IPS-20b (cell line): ENCODE measurements around the gene MSMB.
"Not testable (repeated sequence)": the region's sequence is repeated elsewhere in the genome, so short reads cannot be mapped to it uniquely, and the experiment has no call there.

ENCODE experiments used
- H3K27ac ChIP-seq: one replicate; pipeline ENCODE4 v1.5.1; 2013; ENCODE audit warnings: low read length
- H3K27me3 ChIP-seq: 2 replicates; pipeline ENCODE4 v1.6.1; 2013; ENCODE audit warnings: mild to moderate bottlenecking, low read length, inconsistent platforms; ENCODE audit not compliant: insufficient read depth
- H3K36me3 ChIP-seq: 2 replicates; pipeline ENCODE4 v1.6.1; 2013; ENCODE audit warnings: low read depth, mild to moderate bottlenecking, inconsistent platforms, low read length, moderate library complexity; ENCODE audit not compliant: insufficient read depth
- H3K4me1 ChIP-seq: 2 replicates; pipeline ENCODE4 v1.6.1; 2013; ENCODE audit warnings: mild to moderate bottlenecking, control low read depth, inconsistent platforms, low read length, moderate library complexity; ENCODE audit not compliant: insufficient read depth
- H3K4me3 ChIP-seq: 2 replicates; pipeline ENCODE4 v1.5.1; 2013; ENCODE audit warnings: mild to moderate bottlenecking, low read length, inconsistent platforms
- H3K9ac ChIP-seq: 2 replicates; pipeline ENCODE4 v1.6.1; 2013; ENCODE audit warnings: low read depth, mild to moderate bottlenecking, inconsistent platforms, low read length, moderate library complexity
- H3K9me3 ChIP-seq: 2 replicates; pipeline ENCODE4 v1.6.1; 2013; ENCODE audit warnings: mild to moderate bottlenecking, low read depth, low read length, inconsistent platforms; ENCODE audit not compliant: insufficient read depth

MSMB gene

DNA sequence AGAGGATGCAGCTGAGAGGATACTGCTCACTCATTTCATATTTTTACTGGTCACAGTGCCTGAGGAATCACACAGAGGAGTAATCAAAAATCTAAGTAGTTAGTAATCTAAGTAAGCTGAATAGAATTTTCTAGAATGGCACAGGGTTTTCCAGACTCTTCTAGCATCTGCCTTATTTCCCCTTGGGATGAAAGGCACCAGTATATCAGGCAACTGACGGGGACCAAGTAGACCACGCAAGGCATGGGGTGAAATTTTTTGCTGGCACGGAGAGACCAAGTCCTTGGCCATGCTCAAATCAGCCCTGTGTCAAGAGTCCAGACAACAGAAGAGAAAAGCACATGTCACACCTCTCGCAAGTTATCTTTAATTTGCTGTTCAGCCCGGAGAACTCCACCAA is 29.9 kb downstream of the MSMB start:
- Histone ChIP-seq H3K9ac (no peak overlapping the region), H3K27ac (no peak overlapping the region), H3K4me3 (no peak overlapping the region), H3K9me3 (no peaks in the 10 kb centered on the region), H3K27me3 (no peaks in the 10 kb centered on the region), H3K4me1 (peaks cover 9% of the 10 kb centered on the region), H3K36me3 (peaks cover 52% of the 10 kb centered on the region)

GRCh38 chr10:46014683-46015405 is 31.2 kb downstream of the MSMB start:
- Histone ChIP-seq H3K36me3 (peaks cover 66% of the 10 kb centered on the region), H3K27ac (no peak overlapping the region), H3K4me3 (no peak overlapping the region), H3K4me1 (peaks cover under 1% of the 10 kb centered on the region; the same call in 1 of the 2 replicates), H3K9me3 (no peaks in the 10 kb centered on the region), H3K27me3 (no peaks in the 10 kb centered on the region), H3K9ac (no peak overlapping the region)

GRCh38 chr10:46014206-46014605 is 31.9 kb downstream of the MSMB start:
- H3K9me3 ChIP-seq, result no peaks in the 10 kb centered on the region
- peaks cover 72% of the 10 kb centered on the region for H3K36me3 ChIP-seq
- H3K27me3 ChIP-seq, result no peaks in the 10 kb centered on the region
- H3K9ac ChIP-seq, result no peak overlapping the region
- no peak overlapping the region for H3K27ac ChIP-seq
- H3K4me3 ChIP-seq, result no peak overlapping the region
- H3K4me1 ChIP-seq, result no peaks in the 10 kb centered on the region

- Histone ChIP-seq H3K27ac (no peak overlapping the region), H3K9ac (no peak overlapping the region), H3K4me3 (no peak overlapping the region), H3K4me1 (no peaks in the 10 kb centered on the region), H3K9me3 (no peaks in the 10 kb centered on the region), H3K27me3 (no peaks in the 10 kb centered on the region), H3K36me3 (peaks cover 87% of the 10 kb centered on the region)
Measured at GRCh38 chr10:46012746-46013145, 33.3 kb downstream of the MSMB start.

DNA sequence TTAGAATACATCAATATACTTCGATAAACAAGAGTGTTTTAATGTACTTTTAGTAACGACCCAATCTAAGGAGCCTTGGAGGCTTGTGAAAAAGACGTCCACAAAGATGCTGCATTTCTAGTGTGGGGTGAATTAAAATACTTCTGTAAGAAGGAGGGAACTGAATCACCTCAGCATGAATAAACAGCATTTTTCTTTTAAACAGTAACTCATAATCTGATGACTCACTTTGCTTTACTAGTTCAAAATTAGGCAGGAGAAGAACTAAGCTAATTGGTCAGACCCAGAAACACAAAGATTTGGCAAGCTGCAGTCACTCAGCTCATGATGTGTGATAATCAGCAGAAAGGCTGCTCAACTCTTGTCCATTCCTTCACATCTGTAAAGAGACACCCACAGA is 39.9 kb downstream of the MSMB start:
- Histone ChIP-seq H3K4me3 (no peak overlapping the region), H3K27ac (no peak overlapping the region), H3K27me3 (no peaks in the 10 kb centered on the region), H3K9ac (no peak overlapping the region), H3K36me3 (peaks cover 91% of the 10 kb centered on the region), H3K9me3 (no peaks in the 10 kb centered on the region), H3K4me1 (no peaks in the 10 kb centered on the region)

GRCh38 chr10:46005383-46005782 is 40.7 kb downstream of the MSMB start:
- Histone ChIP-seq H3K4me1 (no peaks in the 10 kb centered on the region), H3K27ac (no peak overlapping the region), H3K9me3 (no peaks in the 10 kb centered on the region), H3K36me3 (peaks cover 91% of the 10 kb centered on the region), H3K4me3 (no peak overlapping the region), H3K27me3 (no peaks in the 10 kb centered on the region), H3K9ac (no peak overlapping the region)

DNA sequence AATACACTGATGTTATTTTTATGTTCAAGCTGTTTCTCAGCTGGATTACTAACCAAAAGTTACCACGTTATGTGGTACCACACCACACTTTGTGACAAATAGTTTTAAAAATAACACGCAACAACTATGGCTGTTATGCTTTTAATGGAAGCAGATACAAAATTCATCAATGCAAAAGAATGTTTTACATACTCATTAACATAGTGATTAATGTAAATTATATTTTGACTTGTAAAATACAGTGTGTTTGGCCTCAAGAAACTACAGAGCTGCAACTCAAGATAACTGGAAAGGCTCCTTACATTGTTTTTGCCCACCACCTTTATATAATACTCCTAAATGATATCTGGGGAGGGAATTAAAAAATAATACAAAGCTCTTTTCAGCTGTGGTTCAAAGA is 41.1 kb downstream of the MSMB start:
- H3K27ac ChIP-seq, result no peak overlapping the region
- peaks cover 91% of the 10 kb centered on the region for H3K36me3 ChIP-seq
- H3K4me1 ChIP-seq, result no peaks in the 10 kb centered on the region
- H3K27me3 ChIP-seq, result no peaks in the 10 kb centered on the region
- H3K9me3 ChIP-seq, result no peaks in the 10 kb centered on the region
- no peak overlapping the region for H3K4me3 ChIP-seq
- H3K9ac ChIP-seq, result no peak overlapping the region

GRCh38 chr10:46002916-46003693 is 43.0 kb downstream of the MSMB start:
- H3K27ac ChIP-seq, result no peak overlapping the region
- no peaks in the 10 kb centered on the region for H3K27me3 ChIP-seq
- H3K9me3 ChIP-seq, result no peaks in the 10 kb centered on the region
- H3K9ac ChIP-seq, result no peak overlapping the region
- H3K4me1 ChIP-seq, result no peaks in the 10 kb centered on the region; the same call in 1 of the 2 replicates
- H3K36me3 ChIP-seq, result peaks cover 88% of the 10 kb centered on the region
- H3K4me3 ChIP-seq, result no peak overlapping the region

- peaks cover 84% of the 10 kb centered on the region for H3K36me3 ChIP-seq
- H3K9me3 ChIP-seq, H3K27me3 ChIP-seq, H3K27ac ChIP-seq, H3K4me1 ChIP-seq, H3K9ac ChIP-seq, H3K4me3 ChIP-seq: not testable (repeated sequence)
Measured at GRCh38 chr10:46002189-46002687, 43.8 kb downstream of the MSMB start.

DNA sequence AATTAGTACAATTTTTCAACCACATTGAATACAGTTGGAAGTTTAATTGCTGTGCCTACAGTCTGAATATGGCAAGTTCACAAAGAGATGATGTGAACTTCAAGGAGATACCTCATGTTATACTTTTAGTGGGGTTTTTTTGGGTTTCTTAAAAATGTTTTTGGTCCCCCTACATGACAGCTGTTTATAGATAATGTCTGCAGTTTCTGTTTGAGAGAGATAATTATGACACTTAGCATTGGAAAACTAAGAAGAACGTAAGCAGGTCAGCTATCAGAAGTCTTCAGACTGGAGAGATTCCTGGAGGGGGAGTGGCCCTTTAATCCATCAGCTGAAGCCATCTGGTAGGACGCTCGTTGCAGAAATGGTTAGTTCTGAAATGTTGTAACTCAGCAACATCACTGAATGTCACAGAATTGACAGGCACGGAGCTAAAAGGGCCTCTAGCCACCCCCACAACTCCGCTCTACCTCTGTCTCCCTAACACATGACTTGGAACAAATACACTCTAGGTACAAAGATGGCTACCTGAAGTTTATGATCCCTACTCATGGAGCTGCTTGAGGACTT is 44.8 kb downstream of the MSMB start:
- Histone ChIP-seq H3K27me3 (no peaks in the 10 kb centered on the region), H3K27ac (no peak overlapping the region), H3K36me3 (peaks cover 81% of the 10 kb centered on the region), H3K4me1 (no peaks in the 10 kb centered on the region; the same call in 1 of the 2 replicates), H3K9ac (no peak overlapping the region), H3K9me3 (no peaks in the 10 kb centered on the region), H3K4me3 (no peak overlapping the region)

DNA sequence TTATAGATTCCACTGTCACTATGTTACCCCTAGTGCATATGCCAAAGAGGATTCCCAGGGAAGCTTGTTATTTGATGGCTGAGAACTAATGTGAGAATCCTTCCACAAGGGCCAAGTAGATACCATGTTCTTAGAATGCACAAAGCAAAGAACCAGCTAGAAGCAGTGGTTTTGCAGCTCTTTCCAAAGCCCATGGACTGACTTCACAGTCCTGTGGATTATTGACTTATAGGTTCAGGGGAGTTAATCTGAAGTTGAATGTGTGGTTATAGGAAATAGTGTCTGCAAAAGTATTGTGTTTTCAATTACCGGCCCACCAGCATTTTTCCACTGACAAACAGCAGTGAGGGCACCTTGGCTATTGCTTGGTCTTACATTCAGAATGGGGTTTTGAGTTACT is 45.5 kb downstream of the MSMB start:
- H3K9me3 ChIP-seq, result no peaks in the 10 kb centered on the region
- H3K4me1 ChIP-seq, result no peaks in the 10 kb centered on the region; the same call in 1 of the 2 replicates
- H3K36me3 ChIP-seq, result peaks cover 74% of the 10 kb centered on the region
- no peak overlapping the region for H3K9ac ChIP-seq
- H3K27me3 ChIP-seq, result no peaks in the 10 kb centered on the region
- no peak overlapping the region for H3K27ac ChIP-seq
- no peak overlapping the region for H3K4me3 ChIP-seq

- not testable (repeated sequence) for H3K4me3 ChIP-seq, H3K27ac ChIP-seq, H3K9ac ChIP-seq, H3K27me3 ChIP-seq, H3K9me3 ChIP-seq, H3K4me1 ChIP-seq
- peaks cover 68% of the 10 kb centered on the region for H3K36me3 ChIP-seq
Measured at GRCh38 chr10:45999955-46000354, 46.1 kb downstream of the MSMB start.
